Chondrocyte (in vitro differentiated cells): ENCODE results near the gene TRABD2B. TPM values are rescaled to one million over a fixed set of nuclear protein-coding genes. Genes with fewer than 3 reads are reported as not detected.

Experiments
- DNase-seq: peaks from one replicate; pipeline ENCODE4 v3.0.0; 2021; ENCODE audit warnings: mixed read lengths, low spot score
- H3K27ac Mint-ChIP-seq: one replicate; pipeline ENCODE4 v1.8.0; 2021; ENCODE audit warnings: mild to moderate bottlenecking, moderate library complexity, mixed read lengths; ENCODE audit not compliant: unreplicated experiment
- H3K27me3 Mint-ChIP-seq: 2 replicates; pipeline ENCODE4 v1.8.0; 2021; ENCODE audit warnings: low read depth, mixed read lengths
- H3K36me3 Mint-ChIP-seq: 2 replicates; pipeline ENCODE4 v1.8.0; 2021; ENCODE audit warnings: low read depth, mixed read lengths
- H3K4me1 Mint-ChIP-seq: 2 replicates; pipeline ENCODE4 v1.8.0; 2021; ENCODE audit warnings: low read depth, mild to moderate bottlenecking, mixed read lengths
- H3K4me3 Mint-ChIP-seq: one replicate; pipeline ENCODE4 v1.8.0; 2021; ENCODE audit warnings: mild to moderate bottlenecking, moderate library complexity, mixed read lengths; ENCODE audit not compliant: unreplicated experiment
- H3K9me3 Mint-ChIP-seq: 2 replicates; pipeline ENCODE4 v1.8.0; 2021; ENCODE audit warnings: low read depth, mixed read lengths
- CTCF ChIP-seq: fragments of 200-600 bp; sonication (generic); IDR thresholded peaks from 2 replicates; pipeline ENCODE4 v1.5.0; 2021; ENCODE audit warnings: antibody characterized with exemption, mild to moderate bottlenecking, moderate library complexity
- total RNA-seq: library from RNA; stranded (reverse); gene quantifications from 3 replicates; pipeline ENCODE4 v1.2.1, GENCODE V29; 2021

Gene TRABD2B
- total RNA-seq, 1 donor from 2014 or later, result 0.90 TPM

DNA sequence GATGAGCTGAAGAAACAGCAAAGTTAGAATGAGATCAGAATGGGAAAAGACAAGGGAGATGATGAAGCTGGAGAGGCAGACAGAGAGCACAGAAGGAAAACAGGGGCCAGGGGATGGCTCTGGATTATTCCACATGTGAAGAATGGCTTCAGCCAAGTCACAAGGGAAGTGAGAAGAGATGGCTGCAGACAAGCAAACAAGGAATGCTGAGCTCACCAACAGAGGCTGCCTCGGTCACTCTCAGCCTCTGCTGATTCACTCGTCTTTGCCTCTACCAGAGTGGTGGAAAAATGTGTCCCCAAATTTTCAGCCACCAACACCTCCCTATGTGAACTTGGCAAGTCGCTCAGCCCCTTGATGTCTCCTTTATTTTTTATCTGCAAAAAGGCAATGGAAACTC, 46.7 kb downstream of the TRABD2B start:
- no peaks in the 10 kb centered on the region for H3K36me3 Mint-ChIP-seq
- H3K4me3 Mint-ChIP-seq, result no peak overlapping the region
- peaks cover 13% of the 10 kb centered on the region for H3K27me3 Mint-ChIP-seq
- DNase-seq, result no peak
- H3K27ac Mint-ChIP-seq, result no peak overlapping the region
- H3K4me1 Mint-ChIP-seq, result no peaks in the 10 kb centered on the region
- no peak for TF ChIP-seq CTCF
- no peaks in the 10 kb centered on the region for H3K9me3 Mint-ChIP-seq

DNA sequence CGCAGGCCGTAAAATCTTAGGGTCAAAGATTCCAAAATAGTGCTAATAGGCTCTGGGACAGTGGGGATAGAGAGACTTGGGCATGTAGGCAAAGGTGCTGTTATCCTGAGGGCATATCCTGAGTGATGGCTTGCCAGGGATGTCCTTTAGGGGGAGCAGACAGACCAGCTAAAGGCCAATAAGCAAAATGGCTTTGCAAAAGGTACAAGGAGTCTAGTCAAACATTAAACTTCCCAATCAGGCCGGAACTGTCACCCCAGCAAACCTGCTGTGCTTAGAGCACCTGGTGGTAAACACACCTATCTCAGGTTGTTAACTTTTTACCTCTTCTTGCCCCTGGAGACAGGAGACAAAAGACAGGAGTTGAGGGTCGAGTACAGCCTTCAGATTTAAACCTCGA, 49.1 kb downstream of the TRABD2B start:
- no peak overlapping the region for H3K27ac Mint-ChIP-seq
- DNase-seq, result no peak
- H3K9me3 Mint-ChIP-seq, result no peaks in the 10 kb centered on the region
- peaks cover 25% of the 10 kb centered on the region for H3K27me3 Mint-ChIP-seq
- peak; percentile 55 for TF ChIP-seq CTCF
- H3K4me1 Mint-ChIP-seq, result no peaks in the 10 kb centered on the region
- no peak overlapping the region for H3K4me3 Mint-ChIP-seq
- no peaks in the 10 kb centered on the region for H3K36me3 Mint-ChIP-seq

- H3K4me3 Mint-ChIP-seq, result no peak overlapping the region
- H3K36me3 Mint-ChIP-seq, result no peaks in the 10 kb centered on the region
- DNase-seq, result no peak
- H3K4me1 Mint-ChIP-seq, result no peaks in the 10 kb centered on the region
- H3K27me3 Mint-ChIP-seq, result peaks cover 23% of the 10 kb centered on the region
- no peaks in the 10 kb centered on the region for H3K9me3 Mint-ChIP-seq
- H3K27ac Mint-ChIP-seq, result no peak overlapping the region
- no peak for TF ChIP-seq CTCF
Measured at GRCh38 chr1:47947531-47947930, 49.7 kb downstream of the TRABD2B start.

GRCh38 chr1:47944561-47944960, 52.6 kb downstream of the TRABD2B start:
- Mint-ChIP-seq H3K36me3 (no peaks in the 10 kb centered on the region), H3K4me1 (peaks cover 23% of the 10 kb centered on the region), H3K9me3 (no peaks in the 10 kb centered on the region), H3K4me3 (no peak overlapping the region), H3K27ac (no peak overlapping the region), H3K27me3 (peaks cover 15% of the 10 kb centered on the region)
- TF ChIP-seq CTCF, result no peak
- DNase-seq, result no peak

DNA sequence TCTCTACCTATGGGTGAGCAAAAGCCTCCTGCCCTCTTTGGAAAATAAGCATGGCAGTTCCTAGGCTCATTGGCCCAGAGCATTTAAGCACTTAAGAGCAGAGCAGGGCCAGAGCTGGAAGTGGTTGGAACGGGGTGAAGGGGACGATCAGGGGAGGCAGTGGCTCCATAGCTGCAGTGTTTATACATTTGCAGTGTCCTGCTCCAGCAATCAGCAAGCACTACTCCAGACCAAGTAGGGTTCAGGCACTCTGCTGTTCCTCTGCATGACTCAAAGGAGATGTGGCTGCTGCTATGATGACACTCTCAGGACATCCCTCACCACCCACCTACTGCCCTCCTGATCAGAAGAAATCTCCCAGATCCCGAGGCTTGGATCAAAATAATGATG, 55.0 kb downstream of the TRABD2B start:
- H3K4me3 Mint-ChIP-seq, result no peak overlapping the region
- TF ChIP-seq CTCF, result no peak
- no peaks in the 10 kb centered on the region for H3K36me3 Mint-ChIP-seq
- H3K4me1 Mint-ChIP-seq, result peaks cover 30% of the 10 kb centered on the region
- peaks cover 13% of the 10 kb centered on the region for H3K27me3 Mint-ChIP-seq
- no peak for DNase-seq
- H3K9me3 Mint-ChIP-seq, result no peaks in the 10 kb centered on the region
- no peak overlapping the region for H3K27ac Mint-ChIP-seq
